SJCRH30 (cell line): ENCODE results near the gene PLEKHA5. TPM values are rescaled to one million over a fixed set of nuclear protein-coding genes. Genes with fewer than 3 reads are reported as not detected.

ENCODE experiments used
- DNase-seq, 2 experiments: peaks; one replicate each; pipeline ENCODE4 v3.0.0-alpha.2; 2015 to 2020
- H3K27ac ChIP-seq: fragments of 250-450 bp; sonication (Bioruptor Pico); 2 replicates; pipeline ENCODE4 v1.5.1; 2020; ENCODE audit warnings: mild to moderate bottlenecking, moderate library complexity
- H3K27me3 ChIP-seq: fragments of 250-450 bp; sonication (Bioruptor Pico); 2 replicates; pipeline ENCODE4 v1.5.1; 2020; ENCODE audit warnings: mild to moderate bottlenecking, moderate library complexity
- H3K36me3 ChIP-seq: fragments of 250-450 bp; sonication (Bioruptor Pico); 2 replicates; pipeline ENCODE4 v1.5.1; 2020; ENCODE audit warnings: mild to moderate bottlenecking, moderate library complexity
- H3K4me1 ChIP-seq: fragments of 250-450 bp; sonication (Bioruptor Pico); 2 replicates; pipeline ENCODE4 v1.5.1; 2020; ENCODE audit warnings: mild to moderate bottlenecking, moderate library complexity
- H3K4me3 ChIP-seq: fragments of 250-450 bp; sonication (Bioruptor Pico); 2 replicates; pipeline ENCODE4 v1.5.1; 2020; ENCODE audit warnings: mild to moderate bottlenecking, moderate library complexity
- H3K9me3 ChIP-seq: fragments of 250-450 bp; sonication (Bioruptor Pico); replicated peaks from 2 replicates; pipeline ENCODE4 v1.5.1; 2020; ENCODE audit warnings: mild to moderate bottlenecking, moderate library complexity
- total RNA-seq: library from RNA; depleted of rRNA; stranded (reverse); fragments of >200 nt; shearing (Covaris generic); gene quantifications from 2 replicates; pipeline ENCODE4 v1.2.3, GENCODE V29; 2014

PLEKHA5 gene
- total RNA-seq, 1 experiment from 2014 or later, result 19.3 TPM

- Histone ChIP-seq H3K36me3 (no peaks in the 10 kb centered on the region), H3K27ac (no peak overlapping the region), H3K27me3 (no peaks in the 10 kb centered on the region), H3K4me1 (no peaks in the 10 kb centered on the region), H3K4me3 (no peak overlapping the region), H3K9me3 (no peaks in the 10 kb centered on the region)
- DNase-seq, result no peak
Measured at GRCh38 chr12:19119440-19119839, 10.1 kb upstream of the PLEKHA5 start.

GRCh38 chr12:19120795-19121194 is 8.7 kb upstream of the PLEKHA5 start:
- no peak overlapping the region for H3K4me3 ChIP-seq
- no peaks in the 10 kb centered on the region for H3K36me3 ChIP-seq
- H3K9me3 ChIP-seq, result no peaks in the 10 kb centered on the region
- H3K27ac ChIP-seq, result no peak overlapping the region
- no peak for DNase-seq
- H3K27me3 ChIP-seq, result no peaks in the 10 kb centered on the region
- H3K4me1 ChIP-seq, result no peaks in the 10 kb centered on the region

- no peaks in the 10 kb centered on the region for H3K4me1 ChIP-seq
- no peak for DNase-seq
Measured at GRCh38 chr12:19121449-19122018, 8.0 kb upstream of the PLEKHA5 start.

GRCh38 chr12:19125325-19125724 is 4.2 kb upstream of the PLEKHA5 start:
- Histone ChIP-seq H3K4me3 (no peak overlapping the region), H3K4me1 (no peaks in the 10 kb centered on the region), H3K36me3 (no peaks in the 10 kb centered on the region), H3K27ac (no peak overlapping the region), H3K9me3 (no peaks in the 10 kb centered on the region), H3K27me3 (no peaks in the 10 kb centered on the region)
- no peak for DNase-seq

More at GRCh38 chr12:19121449-19122018, 8.0 kb upstream of the PLEKHA5 start:
- H3K36me3 ChIP-seq, result no peaks in the 10 kb centered on the region
- H3K4me3 ChIP-seq, result no peak overlapping the region
- no peak overlapping the region for H3K27ac ChIP-seq
- no peaks in the 10 kb centered on the region for H3K9me3 ChIP-seq
- no peaks in the 10 kb centered on the region for H3K27me3 ChIP-seq

GRCh38 chr12:19127270-19127669 is 2.3 kb upstream of the PLEKHA5 start:
- H3K9me3 ChIP-seq, result no peaks in the 10 kb centered on the region
- H3K27me3 ChIP-seq, result no peaks in the 10 kb centered on the region
- no peak overlapping the region for H3K4me3 ChIP-seq
- DNase-seq, result no peak
- no peaks in the 10 kb centered on the region for H3K4me1 ChIP-seq
- H3K27ac ChIP-seq, result no peak overlapping the region
- no peaks in the 10 kb centered on the region for H3K36me3 ChIP-seq

GRCh38 chr12:19128485-19128884 is 1.0 kb upstream of the PLEKHA5 start:
- no peaks in the 10 kb centered on the region for H3K27me3 ChIP-seq
- H3K4me1 ChIP-seq, result no peaks in the 10 kb centered on the region
- DNase-seq, result no peak
- peaks cover 2% of the 10 kb centered on the region; the same call in 1 of the 2 replicates for H3K36me3 ChIP-seq
- H3K27ac ChIP-seq, result no peak overlapping the region
- no peak overlapping the region; the same call in 1 of the 2 replicates for H3K4me3 ChIP-seq
- no peaks in the 10 kb centered on the region for H3K9me3 ChIP-seq

- no peaks in the 10 kb centered on the region for H3K27me3 ChIP-seq
- H3K4me3 ChIP-seq, result peak overlapping the region; percentile 71
- DNase-seq, result no peak
- peak overlapping the region; percentile 41; the same call in 1 of the 2 replicates for H3K27ac ChIP-seq
- H3K9me3 ChIP-seq, result no peaks in the 10 kb centered on the region
- H3K36me3 ChIP-seq, result peaks cover 7% of the 10 kb centered on the region; the same call in 1 of the 2 replicates
- no peaks in the 10 kb centered on the region for H3K4me1 ChIP-seq
Measured at GRCh38 chr12:19129122-19129485, 429 bp upstream of the PLEKHA5 start.

- H3K4me1 ChIP-seq, result no peaks in the 10 kb centered on the region
- DNase-seq, result peak; percentile 42 to 52
- H3K36me3 ChIP-seq, result peaks cover 7% of the 10 kb centered on the region; the same call in 1 of the 2 replicates
- peak overlapping the region; percentile 10; the same call in 1 of the 2 replicates for H3K27ac ChIP-seq
- peak overlapping the region; percentile 71 for H3K4me3 ChIP-seq
- H3K27me3 ChIP-seq, result no peaks in the 10 kb centered on the region
- H3K9me3 ChIP-seq, result no peaks in the 10 kb centered on the region
Measured at GRCh38 chr12:19130224-19131024, 891 bp downstream of the PLEKHA5 start.

- Histone ChIP-seq H3K27me3 (no peaks in the 10 kb centered on the region), H3K4me1 (no peaks in the 10 kb centered on the region), H3K9me3 (no peaks in the 10 kb centered on the region), H3K36me3 (peaks cover 7% of the 10 kb centered on the region; the same call in 1 of the 2 replicates), H3K4me3 (peak overlapping the region; percentile 71), H3K27ac (peak overlapping the region; percentile 10; the same call in 1 of the 2 replicates)
- peak in 1 of 2 experiments; percentile 21 for DNase-seq
Measured at GRCh38 chr12:19131025-19131444, 1.5 kb downstream of the PLEKHA5 start.

GRCh38 chr12:19138551-19138950 is 9.0 kb downstream of the PLEKHA5 start:
- no peak for DNase-seq
- Histone ChIP-seq H3K4me3 (no peak overlapping the region), H3K27me3 (no peaks in the 10 kb centered on the region), H3K36me3 (peaks cover 4% of the 10 kb centered on the region; the same call in 1 of the 2 replicates), H3K4me1 (no peaks in the 10 kb centered on the region), H3K27ac (no peak overlapping the region), H3K9me3 (no peaks in the 10 kb centered on the region)

- Histone ChIP-seq H3K27ac (no peak overlapping the region), H3K4me3 (no peak overlapping the region), H3K4me1 (no peaks in the 10 kb centered on the region), H3K36me3 (peaks cover 1% of the 10 kb centered on the region; the same call in 1 of the 2 replicates), H3K9me3 (no peaks in the 10 kb centered on the region), H3K27me3 (no peaks in the 10 kb centered on the region)
- DNase-seq, result no peak
Measured at GRCh38 chr12:19138956-19139355, 9.4 kb downstream of the PLEKHA5 start.

GRCh38 chr12:19139615-19140194 is 10.2 kb downstream of the PLEKHA5 start:
- H3K27me3 ChIP-seq, result no peaks in the 10 kb centered on the region
- no peak for DNase-seq
- H3K36me3 ChIP-seq, result no peaks in the 10 kb centered on the region
- no peak overlapping the region for H3K27ac ChIP-seq
- H3K4me3 ChIP-seq, result no peak overlapping the region
- no peaks in the 10 kb centered on the region for H3K4me1 ChIP-seq
- no peaks in the 10 kb centered on the region for H3K9me3 ChIP-seq

GRCh38 chr12:19140381-19141236 is 11.1 kb downstream of the PLEKHA5 start:
- Histone ChIP-seq H3K9me3 (no peaks in the 10 kb centered on the region), H3K4me3 (no peak overlapping the region), H3K4me1 (no peaks in the 10 kb centered on the region), H3K27me3 (no peaks in the 10 kb centered on the region), H3K27ac (no peak overlapping the region), H3K36me3 (no peaks in the 10 kb centered on the region)
- DNase-seq, result no peak

GRCh38 chr12:19142499-19142898 is 13.0 kb downstream of the PLEKHA5 start:
- DNase-seq, result no peak
- Histone ChIP-seq H3K27ac (no peak overlapping the region), H3K36me3 (no peaks in the 10 kb centered on the region), H3K9me3 (no peaks in the 10 kb centered on the region), H3K4me3 (no peak overlapping the region), H3K4me1 (no peaks in the 10 kb centered on the region), H3K27me3 (no peaks in the 10 kb centered on the region)
